Lung (tissue), 12 donors: ENCODE results near the gene GNRHR. TPM values are rescaled to one million over a fixed set of nuclear protein-coding genes. Genes with fewer than 3 reads are reported as not detected.
A peak's percentile ranks its signal among the peaks of the same experiment; 100 is the strongest.

Source experiments
- ATAC-seq: fragments of 200-7000 bp; cut with Tn5 transposase; one replicate; pipeline ENCODE4 v1.9.1; 2020; ENCODE audit warnings: moderate number of reproducible peaks; ENCODE audit not compliant: insufficient read depth, low FRiP score
- DNase-seq, 3 donors: peaks; one replicate each; pipeline ENCODE4 v3.0.0-alpha.2; 2013 to 2017
- H3K27ac ChIP-seq, 2 donors: one replicate each; pipeline ENCODE4 v1.5.1; 2013; ENCODE audit warnings: mild to moderate bottlenecking in 2 of 2, moderate library complexity in 2 of 2, control low read depth in 1 of 2, inconsistent platforms in 1 of 2, low read depth in 1 of 2, low read length in 1 of 2
- H3K27me3 ChIP-seq, 3 donors: one replicate each; pipeline ENCODE4 v1.5.1; 2013; ENCODE audit warnings: low read length in 2 of 3; ENCODE audit not compliant: control insufficient read depth in 3 of 3, insufficient read depth in 3 of 3
- H3K36me3 ChIP-seq, 4 donors: one replicate each; pipeline ENCODE4 v1.5.1; 2013; ENCODE audit warnings: low read length in 4 of 4, mild to moderate bottlenecking in 1 of 4, moderate library complexity in 1 of 4; ENCODE audit not compliant: control insufficient read depth in 4 of 4, insufficient read depth in 4 of 4
- H3K4me1 ChIP-seq, 5 donors: one replicate each; pipeline ENCODE4 v1.5.1; 2013; ENCODE audit warnings: low read length in 5 of 5, mild to moderate bottlenecking in 2 of 5, moderate library complexity in 1 of 5; ENCODE audit not compliant: control insufficient read depth in 5 of 5, insufficient read depth in 5 of 5
- H3K4me3 ChIP-seq: one replicate; pipeline ENCODE4 v1.5.1; 2013; ENCODE audit warnings: mild to moderate bottlenecking, control low read depth, moderate library complexity
- H3K9ac ChIP-seq, 2 donors: one replicate each; pipeline ENCODE4 v1.5.1; 2013; ENCODE audit warnings: low read length in 2 of 2, control low read depth in 1 of 2; ENCODE audit not compliant: insufficient read depth in 1 of 2
- H3K9me3 ChIP-seq, 4 donors: one replicate each; pipeline ENCODE4 v1.5.1; 2013; ENCODE audit warnings: low read length in 3 of 4, mild to moderate bottlenecking in 1 of 4, moderate library complexity in 1 of 4; ENCODE audit not compliant: control insufficient read depth in 4 of 4, insufficient read depth in 3 of 4
- CTCF ChIP-seq: IDR thresholded peaks from 2 replicates; pipeline ENCODE4 v1.5.1; 2012; ENCODE audit warnings: mild to moderate bottlenecking; ENCODE audit errors: control extremely low read depth, extremely low read depth
- WGBS, 2 donors: extraction: QIAGEN DNeasy Blood & Tissue Kit; methylation state at CpG; one replicate each; pipeline ENCODE4 v1.1.7; 2013; 5-methylcytosine and 5-hydroxymethylcytosine counted together
- polyA plus RNA-seq, 2 donors: library from polyadenylated mRNA; stranded (reverse); fragments of 200-250 nt; gene quantifications; one replicate each; pipeline ENCODE4 v1.2.1, GENCODE V29; 2013
- total RNA-seq, 2 donors: library from RNA; depleted of rRNA in 1 of 2; stranded (reverse); fragments of >200 nt in 1 of 2; gene quantifications; one replicate each; pipeline ENCODE4 v1.2.1, GENCODE V29; 2014 to 2021
- donor health status: control.
- donor health status: control.
- donor health status: Bipolar disorder and iron deficiency.
- donor health status: healthy.
- donor health status: DM: yes; HTN: yes; CAD: no.

The GNRHR gene
- total and polyA plus RNA-seq, 4 donors = not detected

DNA sequence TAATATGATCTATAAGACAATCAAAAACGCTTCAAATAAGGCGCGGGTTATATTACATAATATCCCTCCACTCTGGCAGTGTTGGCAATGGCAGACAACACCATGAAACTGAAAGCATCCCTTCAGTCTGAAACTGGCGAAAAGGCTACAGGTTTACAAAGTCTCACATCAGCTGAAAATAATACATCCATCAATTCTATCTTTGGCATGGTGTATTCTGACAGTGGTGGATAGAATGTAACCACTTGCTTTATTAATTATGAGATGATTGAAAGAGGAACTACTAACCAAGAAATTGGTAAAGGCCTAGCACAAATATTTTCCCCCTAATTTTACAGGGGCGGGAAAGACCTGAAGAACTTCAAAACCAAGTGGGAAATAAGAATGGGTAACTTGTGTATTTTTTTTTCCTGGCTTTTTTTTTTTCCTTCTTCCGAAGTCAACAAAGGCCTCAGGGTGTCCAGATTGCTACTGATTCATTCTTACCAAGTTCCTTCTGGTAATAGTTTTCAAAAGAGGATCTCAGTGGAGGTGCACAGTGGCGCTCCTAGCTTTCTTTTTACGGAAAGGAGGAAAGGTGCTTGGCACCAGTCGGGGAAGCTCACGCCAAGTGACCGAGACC is 54.0 kb downstream of the GNRHR start:
- H3K9ac ChIP-seq = peak overlapping the region; percentile 94 to 95
- no peaks in the 10 kb centered on the region for H3K9me3 ChIP-seq
- H3K36me3 ChIP-seq = peaks cover 0 to 3% (median 0%) of the 10 kb centered on the region in 4 donors
- WGBS, 2 donors = 13 to 14% methylated on average over 11 of the region's 11 CpGs
- peak overlapping the region; percentile 79 to 95 for H3K27ac ChIP-seq
- H3K4me1 ChIP-seq = peaks cover 0 to 16% (median 2%) of the 10 kb centered on the region in 5 donors
- no peaks in the 10 kb centered on the region for H3K27me3 ChIP-seq
- ATAC-seq = no peak
- DNase-seq = peak in 2 of 3 donors; percentile 33 to 50
- no peak for TF ChIP-seq CTCF
- peak overlapping the region; percentile 94 for H3K4me3 ChIP-seq

- Histone ChIP-seq H3K27ac (no peak overlapping the region), H3K9ac (no peak overlapping the region), H3K36me3 (peaks cover 0 to 3% (median 0%) of the 10 kb centered on the region in 4 donors), H3K4me1 (peaks cover 0 to 16% (median 2%) of the 10 kb centered on the region in 5 donors), H3K9me3 (no peaks in the 10 kb centered on the region), H3K27me3 (no peaks in the 10 kb centered on the region), H3K4me3 (no peak overlapping the region)
- DNase-seq (no peak), ATAC-seq (no peak)
- no peak for TF ChIP-seq CTCF
- WGBS, 2 donors = 92 to 95% methylated on average over 18 of the region's 18 CpGs
Observed at GRCh38 chr4:67699603-67700002, 54.6 kb downstream of the GNRHR start.

GRCh38 chr4:67697860-67698687 is 56.1 kb downstream of the GNRHR start:
- no peak for DNase-seq
- no peak for TF ChIP-seq CTCF

More at GRCh38 chr4:67697860-67698687, 56.1 kb downstream of the GNRHR start:
- H3K36me3 ChIP-seq = peaks cover 0 to 3% (median 0%) of the 10 kb centered on the region in 4 donors
- no peak for ATAC-seq
- H3K27me3 ChIP-seq = no peaks in the 10 kb centered on the region
- H3K4me3 ChIP-seq = no peak overlapping the region
- WGBS, 2 donors = 75 to 82% methylated on average over 7 of the region's 7 CpGs
- H3K9me3 ChIP-seq = no peaks in the 10 kb centered on the region
- H3K9ac ChIP-seq = no peak overlapping the region
- no peak overlapping the region for H3K27ac ChIP-seq
- H3K4me1 ChIP-seq = peaks cover 0 to 16% (median 2%) of the 10 kb centered on the region in 5 donors
